Panc1 (cell line): ENCODE measurements around the gene RSPH1.

Source experiments
- CTCF ChIP-seq: fragments of 450-650 bp; IDR thresholded peaks from 2 replicates; pipeline ENCODE4 v1.5.1; 2017; ENCODE audit warnings: mild to moderate bottlenecking
- POLR2AphosphoS5 ChIP-seq: IDR thresholded peaks from 2 replicates; pipeline ENCODE4 v1.6.1; 2012; ENCODE audit warnings: mild to moderate bottlenecking, low read depth, low read length, moderate library complexity

DNA sequence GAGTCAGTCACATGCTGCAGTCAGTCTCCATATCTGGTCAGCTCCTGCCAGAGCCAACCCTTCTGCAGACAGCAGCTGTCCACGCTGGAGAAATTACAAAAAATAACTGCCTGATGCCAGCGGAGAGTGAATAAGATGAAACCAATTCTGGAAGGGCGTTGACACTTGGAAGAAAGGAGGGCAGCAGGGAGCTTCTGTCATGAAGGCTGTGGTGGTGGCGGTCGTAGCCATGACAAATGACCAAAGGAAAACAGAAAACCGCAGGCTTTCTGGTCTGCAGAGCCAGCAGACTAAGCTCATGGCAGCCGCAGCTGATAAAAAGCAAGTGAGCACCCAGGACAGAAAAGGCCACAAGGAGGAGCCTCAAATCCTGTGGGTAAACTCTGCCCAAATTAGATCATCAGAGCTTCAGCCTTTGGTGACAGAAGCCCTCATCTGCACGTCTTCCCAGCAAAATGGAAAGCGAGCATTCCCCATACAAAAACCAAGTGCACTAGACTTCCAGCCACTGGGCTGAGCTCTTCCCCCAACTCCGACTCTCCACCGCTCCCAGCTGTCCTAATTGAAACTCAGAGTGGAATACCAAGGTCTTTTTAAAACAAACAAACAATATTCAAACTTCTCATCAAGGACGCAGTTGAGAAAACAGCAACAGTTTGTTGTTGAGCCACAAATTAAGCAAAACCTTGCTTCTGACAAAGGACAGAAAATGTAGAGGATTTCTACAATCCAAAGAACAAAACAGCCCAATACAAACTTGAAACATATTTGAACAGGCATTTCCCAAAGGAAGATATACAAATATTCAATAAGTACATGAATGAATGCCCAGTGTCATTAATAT lies 28.7 kb downstream of the RSPH1 start:
- TF ChIP-seq CTCF (no peak), POLR2AphosphoS5 (no peak)
